ENCODE measurements around the gene TYW3.

DNA sequence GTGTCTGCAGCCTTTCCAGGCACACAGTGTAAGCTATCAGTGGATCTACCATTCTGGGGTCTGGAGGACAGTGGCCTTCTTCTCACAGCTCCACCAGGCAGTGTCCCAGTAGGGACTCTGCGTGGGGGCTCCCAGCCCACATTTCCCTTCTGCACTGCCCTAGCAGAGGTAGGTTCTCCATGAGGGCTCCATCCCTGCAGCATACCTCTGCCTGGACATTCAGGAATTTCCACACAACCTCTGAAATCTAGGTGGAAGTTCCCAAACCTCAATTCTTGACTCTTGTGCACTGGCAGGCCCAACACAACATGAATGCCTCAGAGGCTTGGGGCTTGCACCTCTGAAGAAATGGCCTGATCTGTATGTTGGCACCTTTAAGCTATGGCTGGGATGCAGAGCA is 6.9 kb upstream of the TYW3 start:
- TF ChIP-seq CSDC2 (CRISPR knock-in tag; IDR thresholded peaks at IDR 0.05) (no peak), ESRRG (CRISPR knock-in tag; IDR thresholded peaks at IDR 0.05) (no peak), ZFP3 (CRISPR knock-in tag; IDR thresholded peaks at IDR 0.05) (no peak), OSR1 (CRISPR knock-in tag; IDR thresholded peaks at IDR 0.05) (no peak), ARNTL (CRISPR knock-in tag; IDR thresholded peaks at IDR 0.05; ENCODE audit: borderline replicate concordance, low read depth) (no peak), ZFP30 (CRISPR knock-in tag; IDR thresholded peaks at IDR 0.05) (no peak), ISL1 (CRISPR knock-in tag; IDR thresholded peaks at IDR 0.05) (no peak), POU6F1 (CRISPR knock-in tag; IDR thresholded peaks at IDR 0.05; ENCODE audit: borderline replicate concordance, low read depth) (no peak), RARB (CRISPR knock-in tag; IDR thresholded peaks at IDR 0.05) (no peak), PPARA (CRISPR knock-in tag; IDR thresholded peaks at IDR 0.05; ENCODE audit: borderline replicate concordance) (no peak), GLIS3 (CRISPR knock-in tag; IDR thresholded peaks at IDR 0.05) (no peak)
- TF ChIP-seq, protein P1, sequence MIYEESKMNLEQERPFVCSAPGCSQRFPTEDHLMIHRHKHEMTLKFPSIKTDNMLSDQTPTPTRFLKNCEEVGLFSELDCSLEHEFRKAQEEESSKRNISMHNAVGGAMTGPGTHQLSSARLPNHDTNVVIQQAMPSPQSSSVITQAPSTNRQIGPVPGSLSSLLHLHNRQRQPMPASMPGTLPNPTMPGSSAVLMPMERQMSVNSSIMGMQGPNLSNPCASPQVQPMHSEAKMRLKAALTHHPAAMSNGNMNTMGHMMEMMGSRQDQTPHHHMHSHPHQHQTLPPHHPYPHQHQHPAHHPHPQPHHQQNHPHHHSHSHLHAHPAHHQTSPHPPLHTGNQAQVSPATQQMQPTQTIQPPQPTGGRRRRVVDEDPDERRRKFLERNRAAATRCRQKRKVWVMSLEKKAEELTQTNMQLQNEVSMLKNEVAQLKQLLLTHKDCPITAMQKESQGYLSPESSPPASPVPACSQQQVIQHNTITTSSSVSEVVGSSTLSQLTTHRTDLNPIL (CRISPR knock-in tag; IDR thresholded peaks at IDR 0.05; ENCODE audit: low read depth) = no peak

Data from SK-N-SH treated with all-trans-retinoic acid at 6 μM for 48 hours (cell line).